SHP77 (cell line): ENCODE measurements around the gene ILDR1.
"Not testable (repeated sequence)": the region's sequence is repeated elsewhere in the genome, so short reads cannot be mapped to it uniquely, and the experiment has no call there.

Source experiments
- DNase-seq, 2 experiments: peaks; one replicate each; lab custom pipeline; 2025; lab: John Stamatoyannopoulos, UW

ILDR1 gene

DNA sequence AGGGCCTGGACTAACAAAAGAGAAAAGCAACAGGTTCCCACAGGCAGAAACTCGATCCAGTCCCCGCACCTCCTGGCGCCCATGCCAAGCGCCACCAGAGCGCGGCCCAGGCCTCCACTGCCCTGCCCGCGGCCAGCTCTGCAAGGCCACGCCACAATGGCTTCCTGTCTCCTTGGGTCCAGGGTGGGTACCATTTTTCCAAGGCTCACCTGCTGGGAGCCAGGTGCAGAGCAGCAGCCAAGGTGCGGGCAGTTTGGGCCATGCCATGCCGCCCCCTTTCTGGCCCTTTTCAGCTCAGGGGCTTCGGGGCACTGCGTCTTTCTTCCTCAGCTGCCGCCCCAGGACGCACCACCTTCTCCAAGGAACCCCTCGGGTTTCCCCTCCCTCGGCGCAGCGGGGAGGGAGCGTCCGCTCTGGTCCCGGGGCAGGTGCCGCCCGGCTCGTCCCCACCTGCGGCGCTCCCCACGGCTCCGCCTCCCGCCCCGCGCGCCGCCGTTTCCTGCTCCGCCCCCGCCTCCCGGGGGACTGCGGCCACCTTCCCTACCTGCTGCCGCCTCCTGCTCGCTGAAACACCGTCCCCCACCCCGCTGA is at the start of gene ILDR1:
Gene ILDR1 (minus strand): TSS at position 437 of the 591 bp plus-strand sequence. CDS start 170 bp downstream, at position 267.
- DNase-seq: no peak

DNA sequence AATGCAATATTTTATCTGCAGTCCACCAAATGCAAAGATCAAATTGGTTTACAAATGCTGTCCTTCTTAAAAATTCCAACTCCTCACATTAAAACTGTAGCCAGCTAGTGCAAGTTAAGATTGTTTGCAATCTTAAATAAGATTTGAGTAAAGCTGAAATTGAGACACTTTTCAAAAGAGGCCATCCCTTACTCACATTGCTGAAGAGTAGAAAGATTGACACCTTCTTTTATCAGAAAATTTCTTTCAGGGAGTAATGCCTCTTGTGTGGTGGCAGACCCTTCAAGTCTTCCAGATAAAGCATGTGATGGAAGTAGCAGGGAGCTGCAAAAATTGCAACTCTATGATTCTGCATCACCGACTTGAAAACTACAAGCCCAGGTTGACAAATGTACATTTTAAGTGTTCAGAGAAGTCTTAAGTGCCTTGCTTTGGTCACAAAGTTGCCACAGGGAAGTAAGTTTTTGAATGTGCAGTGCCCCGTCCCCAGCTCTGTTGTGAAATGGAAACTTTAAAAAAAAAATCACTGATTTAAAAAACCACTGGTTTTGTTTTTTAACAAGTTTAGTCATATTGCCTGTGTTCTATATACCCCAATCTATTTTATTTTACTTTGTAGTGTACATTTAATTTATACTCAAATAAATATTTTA is 45.7 kb upstream of the ILDR1 start:
- DNase-seq: no peak

DNA sequence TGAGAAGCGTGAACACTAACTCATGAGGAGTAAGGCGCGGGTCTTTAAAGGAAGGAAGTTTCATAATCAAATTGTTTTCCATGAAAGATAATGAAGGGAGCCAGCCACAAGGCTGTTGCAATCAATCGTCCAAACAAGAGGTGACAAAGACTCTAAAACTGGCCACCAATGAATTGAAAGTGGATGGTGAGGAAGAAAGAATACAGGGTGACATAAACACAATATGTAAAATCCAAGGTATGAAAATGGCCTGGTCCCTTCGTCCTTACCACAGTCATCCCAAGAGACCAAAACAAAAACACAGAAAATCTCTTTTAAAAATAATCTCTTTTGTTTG is 45.1 kb upstream of the ILDR1 start:
- no peak for DNase-seq

DNA sequence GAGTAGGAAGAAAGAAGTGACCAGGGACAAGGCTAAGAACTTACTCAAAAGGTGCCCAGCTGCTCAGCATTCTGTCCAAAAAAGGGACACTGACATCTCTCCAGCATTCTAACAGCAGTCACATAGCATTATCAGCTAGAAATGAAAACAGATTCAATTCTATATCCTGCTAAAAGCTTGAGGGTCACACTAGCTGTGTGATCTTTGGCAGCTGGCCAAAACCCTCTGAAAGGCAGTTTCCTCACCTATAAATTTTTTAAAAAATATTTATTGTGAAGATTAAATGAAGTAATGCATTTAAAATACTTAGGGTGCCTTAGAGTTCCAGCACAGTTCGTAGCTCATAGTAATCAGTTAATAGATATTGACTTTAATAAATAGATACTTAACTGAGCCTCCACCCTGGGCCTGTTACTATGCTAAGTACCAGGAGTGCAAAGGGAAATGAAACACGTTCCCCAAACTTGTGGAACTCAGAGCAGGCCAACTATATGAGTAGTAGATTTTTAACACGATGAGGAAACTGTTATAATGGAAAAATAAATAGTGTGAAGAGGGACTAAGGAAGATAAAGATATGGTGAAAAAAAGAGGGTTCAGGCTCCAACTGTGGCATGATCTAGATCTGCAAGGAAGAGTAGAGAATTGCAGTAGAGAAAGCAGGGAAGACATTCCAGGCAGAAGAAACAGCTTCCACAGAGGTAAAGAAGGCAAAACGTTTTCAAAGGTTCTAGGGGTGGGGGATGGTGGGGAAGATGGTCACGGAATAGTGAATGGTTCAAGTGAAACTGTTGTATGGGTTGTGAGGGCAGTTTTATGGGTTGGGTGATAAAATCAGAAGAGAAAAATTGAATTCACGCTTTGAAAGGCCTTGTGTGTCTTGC is 44.5 kb upstream of the ILDR1 start:
- no peak for DNase-seq

DNA sequence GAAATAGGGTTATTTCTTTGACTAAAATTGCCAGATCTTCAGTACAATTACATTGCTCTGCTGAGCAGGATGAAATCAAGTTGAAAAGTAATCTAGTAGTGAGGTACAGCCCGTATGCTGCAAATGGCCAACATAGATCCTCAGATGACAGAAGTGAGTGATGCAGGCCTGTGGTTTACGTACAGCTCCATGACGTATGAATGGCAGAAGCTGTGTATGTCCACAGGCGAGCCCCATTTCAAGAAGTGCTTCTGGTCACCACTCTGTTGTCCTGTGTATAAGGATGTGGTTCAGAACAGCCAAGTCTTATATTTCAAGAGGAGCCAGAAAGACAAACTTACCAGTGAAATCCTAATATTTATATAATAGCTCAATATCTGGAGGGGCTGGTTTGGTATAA is 42.3 kb upstream of the ILDR1 start:
- no peak for DNase-seq

DNA sequence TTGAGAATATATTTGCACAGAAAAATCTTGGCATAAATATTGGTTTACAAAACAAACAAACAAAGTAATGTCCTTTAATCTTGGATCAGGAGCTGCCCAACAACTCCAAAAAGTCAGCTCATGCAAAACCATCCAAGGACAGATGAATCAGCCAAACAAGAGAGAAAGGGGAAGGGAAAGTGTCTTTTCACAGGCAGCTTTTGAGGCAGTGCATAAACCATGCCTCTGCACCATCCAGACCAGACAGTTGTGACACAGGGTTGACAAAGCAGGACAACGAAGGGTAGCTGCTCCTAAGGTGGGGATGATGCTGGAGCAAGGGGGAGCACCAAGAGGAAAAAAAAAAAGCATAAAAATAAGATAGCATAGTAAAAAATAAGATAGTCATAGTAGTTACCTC is 41.9 kb upstream of the ILDR1 start:
- no peak for DNase-seq

DNA sequence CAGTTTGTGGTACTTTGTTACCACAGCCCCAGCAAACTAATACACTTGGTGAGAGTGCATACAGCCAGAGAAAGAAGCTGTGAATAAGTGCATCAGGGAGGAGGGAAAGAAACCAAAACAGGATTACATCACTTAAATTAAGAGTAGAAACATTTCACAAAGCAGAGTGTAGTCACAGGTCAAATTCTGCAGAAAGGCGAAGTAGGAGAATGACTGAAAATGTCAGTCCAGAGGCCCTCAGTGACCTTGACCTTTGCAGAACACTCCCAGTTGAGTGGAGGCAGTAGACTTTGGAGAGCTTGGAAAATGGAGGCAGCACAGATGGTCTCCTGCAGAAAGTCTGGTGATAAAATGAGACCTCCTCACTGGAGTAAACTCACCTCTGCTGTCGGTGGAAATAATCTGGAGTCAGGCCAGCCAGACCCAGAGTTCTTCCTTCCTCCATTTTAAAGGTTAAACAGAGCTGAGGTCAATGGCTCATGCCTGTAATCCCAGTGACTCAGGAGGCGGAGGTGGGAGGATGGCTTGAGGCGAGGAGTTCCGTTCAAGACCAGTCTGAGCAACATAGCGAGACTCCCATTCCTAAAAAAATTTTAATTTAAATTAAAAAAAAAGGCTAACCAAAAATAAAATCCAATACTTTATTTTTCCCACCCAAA is 38.1 kb upstream of the ILDR1 start:
- no peak for DNase-seq

DNA sequence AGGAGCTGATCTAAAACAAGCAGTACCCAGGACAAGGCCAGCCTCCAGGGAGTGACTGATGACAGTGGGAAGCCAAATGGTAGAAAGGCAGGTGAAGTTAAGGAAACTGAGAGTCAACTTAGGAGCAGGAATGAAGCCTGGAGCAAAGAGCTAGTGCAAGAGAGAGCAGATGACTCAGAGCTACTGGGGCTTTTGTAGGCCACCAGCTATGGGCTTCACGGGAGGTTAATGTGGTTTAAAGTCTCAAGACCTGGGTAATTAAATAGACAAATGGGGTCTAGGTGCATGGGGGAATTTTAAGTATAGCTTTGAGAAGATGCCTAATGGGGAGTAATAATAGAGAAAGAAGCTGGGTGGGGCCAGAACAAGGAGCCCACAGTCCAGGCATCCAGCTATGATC is 36.2 kb upstream of the ILDR1 start:
- no peak for DNase-seq

DNA sequence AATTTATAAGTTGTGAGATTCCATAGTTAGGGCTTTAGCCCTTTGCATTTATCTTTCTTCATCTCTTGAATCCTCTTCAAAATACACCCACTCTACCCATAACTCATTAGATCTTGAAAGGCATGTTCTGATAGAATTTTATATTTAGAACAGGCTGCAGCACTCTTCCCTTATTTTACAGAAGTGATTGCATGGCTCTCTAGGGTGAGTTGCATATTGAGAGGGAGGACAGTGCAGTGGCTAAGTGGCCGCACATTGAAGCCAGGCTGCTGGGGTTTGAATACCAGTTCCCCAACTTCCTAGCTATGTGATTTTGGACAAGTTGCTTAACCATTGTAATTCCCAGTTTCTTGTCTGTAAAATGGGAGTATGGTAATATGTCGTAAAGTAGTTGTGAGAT is 35.6 kb upstream of the ILDR1 start:
- no peak for DNase-seq

DNA sequence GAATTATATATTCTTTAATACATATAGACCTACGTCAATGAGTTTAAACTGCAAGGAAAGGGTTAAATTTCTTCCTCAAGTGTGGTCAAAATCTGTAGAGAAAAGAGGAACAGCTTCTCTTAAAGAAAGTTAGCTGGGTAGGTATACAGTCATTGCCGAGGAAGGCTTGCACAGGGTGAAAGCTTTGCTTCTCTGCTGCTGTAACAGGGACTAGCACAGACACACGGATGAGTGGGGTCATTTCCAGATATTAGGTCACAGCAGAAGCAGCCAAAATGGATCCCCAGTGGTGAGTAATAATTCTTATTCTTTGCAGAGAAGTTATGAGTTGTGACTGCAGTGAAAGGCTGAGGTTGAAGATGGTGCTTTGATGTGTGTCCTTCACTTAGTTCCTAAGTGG is 33.2 kb upstream of the ILDR1 start, which contains the start of gene CD86:
Gene CD86 (plus strand): TSS at position 148 of the 400 bp plus-strand sequence. CDS start 128 bp downstream, at position 276.
- DNase-seq: no peak

DNA sequence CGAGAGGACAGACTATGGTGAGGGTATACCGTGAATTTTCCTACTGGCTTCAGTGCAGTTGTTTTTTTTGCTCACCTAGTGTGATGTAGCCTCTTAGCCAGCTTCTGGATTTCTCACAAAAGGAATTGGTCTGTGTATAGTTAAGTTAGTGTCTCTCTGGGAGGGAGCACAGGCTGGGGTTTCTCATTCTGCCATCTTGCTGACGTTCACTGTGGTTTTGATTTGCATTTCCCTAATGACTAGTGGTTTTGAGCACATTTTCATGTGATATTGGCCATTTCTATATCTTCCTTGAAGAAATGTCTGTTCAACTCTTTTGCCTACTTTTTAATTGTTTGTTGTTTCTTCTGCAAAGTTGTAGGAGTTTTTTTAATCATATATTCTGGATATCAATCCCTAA is 30.9 kb upstream of the ILDR1 start:
- DNase-seq: no peak

DNA sequence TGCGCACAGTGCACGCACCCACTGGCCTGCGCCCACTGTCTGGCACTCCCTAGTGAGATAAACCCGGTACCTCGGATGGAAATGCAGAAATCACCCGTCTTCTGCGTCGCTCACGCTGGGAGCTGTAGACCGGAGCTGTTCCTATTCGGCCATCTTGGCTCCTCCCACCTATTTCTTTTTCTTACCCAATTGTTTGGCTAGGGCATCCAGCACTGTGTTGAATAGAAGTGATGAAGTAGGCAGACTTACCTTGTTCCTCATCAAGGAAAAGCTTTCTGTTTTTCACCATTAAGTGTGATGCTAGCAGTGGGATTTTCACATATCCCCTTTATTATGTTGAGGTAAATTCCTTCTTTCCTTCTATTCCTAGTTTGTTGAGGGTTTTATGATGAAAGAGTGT is 25.7 kb upstream of the ILDR1 start:
- not testable (repeated sequence) for DNase-seq

DNA sequence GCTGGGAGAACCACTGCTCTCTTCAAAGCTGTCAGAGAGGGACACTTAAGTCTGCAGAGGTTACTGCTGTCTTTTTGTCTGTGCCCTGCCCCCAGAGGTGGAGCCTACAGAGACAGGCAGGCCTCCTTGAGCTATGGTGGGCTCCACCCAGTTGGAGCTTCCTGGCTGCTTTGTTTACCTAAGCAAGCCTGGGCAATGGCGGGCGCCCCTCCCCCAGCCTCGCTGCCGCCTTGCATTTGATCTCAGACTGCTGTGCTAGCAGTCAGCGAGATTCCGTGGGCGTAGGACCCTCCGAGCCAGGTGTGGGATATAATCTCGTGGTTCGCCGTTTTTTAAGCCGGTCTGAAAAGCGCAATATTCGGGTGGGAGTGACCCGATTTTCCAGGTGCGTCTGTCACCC is 25.2 kb upstream of the ILDR1 start:
- DNase-seq: not testable (repeated sequence)

DNA sequence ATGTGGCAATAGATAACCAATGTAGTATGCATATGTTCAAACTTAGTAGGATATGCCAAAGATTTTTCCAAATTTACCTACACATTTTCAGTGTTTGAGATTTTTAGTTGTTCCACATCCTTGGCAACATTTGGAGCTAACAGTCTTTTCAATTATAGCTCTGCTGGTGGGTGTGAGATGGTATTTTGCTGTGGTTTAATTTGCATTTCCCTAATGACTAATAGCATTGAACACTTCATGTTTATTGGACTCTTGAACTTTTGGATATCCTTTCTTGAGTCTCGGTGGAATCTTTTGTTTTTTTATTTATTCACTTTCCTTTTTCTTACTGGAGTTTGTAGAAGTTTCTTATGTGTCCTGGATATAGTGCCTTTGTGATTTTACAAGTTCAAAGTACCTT is 11.0 kb upstream of the ILDR1 start:
- no peak for DNase-seq

DNA sequence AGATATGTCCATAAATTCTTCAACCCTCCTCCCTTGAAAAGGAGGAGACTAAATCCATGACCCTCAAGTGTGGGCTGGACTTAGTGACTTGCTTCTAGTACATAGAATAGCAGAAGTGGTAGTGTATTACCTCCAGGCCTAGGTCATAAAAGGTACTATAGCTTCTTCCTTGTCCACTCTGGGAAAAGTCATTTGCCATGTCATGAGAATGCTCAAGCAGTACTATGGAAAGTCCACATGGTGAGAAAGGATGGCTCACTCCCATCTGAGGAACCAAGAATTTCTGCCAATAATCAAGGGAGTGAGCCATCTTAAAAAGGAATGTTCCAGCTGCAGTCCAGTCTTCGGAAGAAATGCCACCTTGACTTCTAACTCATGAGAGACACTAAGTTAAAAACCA is 10.5 kb upstream of the ILDR1 start:
- no peak for DNase-seq

DNA sequence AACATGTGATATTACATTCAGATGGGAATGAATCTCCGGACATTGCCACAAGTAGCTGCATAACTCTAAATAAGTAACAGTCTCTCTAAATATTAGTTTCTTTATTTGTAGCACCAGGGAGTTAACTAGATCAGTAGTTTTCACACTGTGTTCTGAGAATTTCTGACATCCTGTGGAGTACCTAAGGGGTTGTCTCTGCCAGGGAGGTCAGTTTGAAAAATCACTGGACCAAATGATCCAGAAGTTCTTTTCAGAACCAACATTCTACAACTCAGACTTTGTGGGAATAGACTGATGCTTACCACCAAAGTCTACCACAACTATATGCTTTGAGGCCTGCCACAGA is 9.0 kb upstream of the ILDR1 start:
- no peak for DNase-seq

DNA sequence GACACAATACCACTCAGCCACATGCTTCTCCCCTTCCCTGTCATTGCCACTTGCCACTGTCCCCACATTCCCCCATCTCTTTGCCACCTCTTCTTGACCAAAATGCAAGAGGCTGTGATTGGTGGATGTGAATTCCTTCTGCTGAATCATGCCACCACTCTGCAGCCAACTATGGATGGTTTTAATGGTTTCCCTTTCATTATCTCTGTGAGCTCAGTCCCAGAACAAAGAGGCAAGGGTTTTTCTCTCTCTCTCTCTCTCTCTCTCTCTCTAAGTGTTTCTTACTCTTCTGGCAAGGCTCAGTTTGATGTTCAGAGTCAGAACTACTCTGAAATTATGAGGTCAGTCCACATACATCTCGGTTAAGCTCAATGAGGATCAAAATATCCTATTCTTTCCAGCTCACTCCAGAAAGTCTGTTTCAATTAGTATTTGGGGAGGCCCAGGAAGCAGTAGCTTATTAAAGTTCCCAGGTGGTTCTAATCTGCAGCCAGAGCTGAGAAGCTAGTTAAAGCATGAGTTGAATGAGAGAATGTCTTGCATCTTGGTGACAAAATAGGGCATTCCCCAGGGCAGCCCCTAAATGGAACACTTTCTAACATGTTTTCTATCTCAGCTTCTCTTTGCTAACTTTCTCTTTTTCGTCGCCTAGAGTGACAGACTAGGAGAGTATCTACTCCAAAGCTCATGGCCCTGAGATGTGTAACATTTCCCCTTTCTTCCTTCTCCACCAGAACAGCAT is 8.5 kb upstream of the ILDR1 start:
- no peak for DNase-seq

DNA sequence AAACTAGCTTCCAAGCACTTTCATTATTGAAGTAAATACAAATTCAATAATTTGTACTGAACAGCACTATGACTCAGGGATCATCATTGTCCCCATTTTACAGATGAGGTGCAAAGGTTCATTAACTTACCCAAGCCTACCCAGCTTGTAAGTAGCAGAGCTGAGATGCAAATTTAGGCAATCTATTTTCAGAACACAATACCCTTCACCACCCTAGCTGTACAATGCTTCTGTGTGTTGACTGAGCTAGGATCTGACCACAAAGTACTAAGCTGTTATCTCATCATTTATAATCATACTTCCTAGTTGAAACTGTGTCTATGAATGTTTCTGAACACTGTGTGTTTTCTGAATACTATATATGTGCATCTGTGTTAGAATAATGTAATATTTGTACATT is 3.2 kb upstream of the ILDR1 start:
- no peak for DNase-seq

DNA sequence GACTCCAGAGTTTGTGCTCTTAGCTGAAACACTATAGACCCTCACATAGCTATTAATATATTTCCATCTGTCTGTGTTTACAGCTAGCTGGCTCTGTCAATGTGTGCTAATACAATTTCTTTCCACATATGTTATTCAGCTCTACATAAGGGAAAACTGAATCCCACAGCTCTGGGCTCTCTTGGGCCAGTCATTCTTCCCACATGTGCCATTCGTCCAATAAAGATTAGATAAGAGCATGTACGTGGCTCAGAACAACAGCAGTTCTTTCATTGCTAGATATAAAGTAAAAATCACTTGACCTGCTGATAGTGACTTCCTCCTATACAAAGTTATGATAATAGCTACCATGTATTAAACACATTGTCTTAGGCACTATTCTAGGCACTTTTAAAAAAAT is 2.8 kb upstream of the ILDR1 start:
- DNase-seq: no peak

DNA sequence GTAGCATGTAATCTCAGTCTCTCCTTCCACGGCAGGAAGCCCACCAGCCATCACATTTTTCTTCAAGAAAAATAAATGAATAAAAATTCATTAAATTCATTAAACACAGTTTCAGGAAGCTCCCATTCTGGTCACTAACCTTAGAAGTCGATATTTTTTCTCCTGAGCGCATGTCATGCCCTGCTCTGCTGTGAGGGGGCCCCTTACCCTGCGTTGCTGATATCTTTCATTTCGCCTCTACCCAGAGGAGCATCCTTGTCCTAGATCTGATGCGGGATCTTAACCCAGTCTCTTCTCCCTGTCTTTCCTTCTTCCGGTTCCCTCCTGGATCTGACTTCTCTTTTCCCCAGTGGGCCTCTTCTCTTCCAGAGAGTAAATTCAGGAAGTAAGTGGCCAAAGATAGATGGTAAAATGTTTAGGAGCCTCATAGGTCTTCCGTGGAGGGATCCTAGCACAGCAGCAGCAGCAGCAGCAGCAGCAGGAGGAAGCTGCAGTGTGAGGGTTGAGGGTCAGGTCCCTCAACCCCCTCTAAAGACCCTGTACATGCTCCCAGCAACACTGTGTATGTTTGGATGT is 1.4 kb upstream of the ILDR1 start:
- DNase-seq: no peak

DNA sequence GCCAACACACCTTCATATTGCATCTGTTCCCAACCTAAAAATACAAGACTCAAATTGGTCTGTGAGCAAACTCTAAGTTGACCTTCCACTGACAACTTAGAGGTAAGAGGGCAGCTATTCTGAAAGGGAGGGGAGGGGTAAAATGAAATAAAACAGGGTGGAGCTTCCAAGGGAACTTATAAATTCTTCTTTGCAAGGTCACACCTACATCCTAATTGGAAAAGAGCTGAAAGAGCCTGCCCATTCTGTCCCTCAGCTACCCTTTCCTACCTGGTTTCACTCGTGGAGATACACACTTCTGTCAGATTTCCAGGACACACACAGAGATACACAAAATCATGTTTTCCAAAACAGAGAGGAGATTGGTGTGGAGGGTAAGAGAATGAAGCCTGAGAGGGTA is 1.0 kb downstream of the ILDR1 start:
- no peak for DNase-seq

DNA sequence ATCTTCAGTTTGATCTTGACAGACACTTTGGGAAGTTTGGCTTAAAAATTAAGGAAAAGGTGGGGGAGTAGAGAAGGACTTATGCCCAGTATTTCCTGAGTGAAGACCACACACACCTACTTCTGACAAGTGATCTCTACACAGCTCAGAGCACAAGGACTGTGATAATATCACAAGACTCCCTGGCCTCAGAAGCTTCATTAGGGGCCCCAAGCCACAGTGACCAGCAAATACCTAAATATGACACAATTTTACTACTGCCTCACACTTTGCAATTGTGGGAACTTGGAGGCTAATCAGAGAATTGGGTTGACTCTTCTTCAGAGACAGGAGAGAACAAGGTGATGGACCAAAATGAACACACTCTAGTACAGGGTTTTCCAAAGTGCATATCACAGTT is 2.6 kb downstream of the ILDR1 start:
- no peak for DNase-seq
